Sigmoid colon (tissue), 7 donors: ENCODE data around the gene ETF1. TPM values are rescaled to one million over a fixed set of nuclear protein-coding genes. Genes with fewer than 3 reads are reported as not detected.

Experiments
- DNase-seq: peaks from one replicate; pipeline ENCODE4 v3.0.0-alpha.2; 2019
- H3K27ac ChIP-seq, 4 donors: fragments of 200-600 bp; sonication (generic); one replicate each; pipeline ENCODE4 v1.5.1; 2016 to 2019; ENCODE audit warnings: mild to moderate bottlenecking in 1 of 4
- H3K27me3 ChIP-seq, 3 donors: fragments of 200-600 bp; sonication (generic); one replicate each; pipeline ENCODE4 v1.5.1; 2019; ENCODE audit warnings: mild to moderate bottlenecking in 1 of 3
- H3K36me3 ChIP-seq, 4 donors: fragments of 200-600 bp; sonication (generic); one replicate each; pipeline ENCODE4 v1.5.1; 2016 to 2019
- H3K4me1 ChIP-seq, 4 donors: fragments of 200-600 bp; sonication (generic); one replicate each; pipeline ENCODE4 v1.5.1; 2017 to 2019
- H3K4me3 ChIP-seq, 4 donors: fragments of 200-600 bp; sonication (generic); one replicate each; pipeline ENCODE4 v1.5.1; 2017 to 2019; ENCODE audit warnings: mild to moderate bottlenecking in 2 of 4, moderate library complexity in 1 of 4
- H3K9me3 ChIP-seq, 4 donors: fragments of 200-600 bp in 3 of 4; sonication (generic) in 3 of 4; one replicate each; pipeline versions ENCODE4 v1.5.1 to v1.6.1; 2013 to 2019
- CTCF ChIP-seq, 4 experiments: fragments of 450-650 bp in 3 of 4; fragments of 200-600 bp in 1 of 4; IDR thresholded peaks; one replicate each; pipeline ENCODE4 v1.5.1; 2016 to 2019; ENCODE audit warnings: antibody characterized with exemption in 4 of 4, mild to moderate bottlenecking in 3 of 4, moderate library complexity in 2 of 4
- EP300 ChIP-seq, 4 donors: sonication (generic); formaldehyde crosslinking; IDR thresholded peaks; one replicate each; pipeline ENCODE4 v1.6.1; 2017; ENCODE audit warnings: antibody characterized with exemption in 4 of 4
- POLR2A ChIP-seq, 2 donors: fragments of 450-650 bp; IDR thresholded peaks; one replicate each; pipeline ENCODE4 v1.6.1; 2016; ENCODE audit warnings: antibody characterized with exemption in 2 of 2, mild to moderate bottlenecking in 2 of 2, moderate library complexity in 2 of 2
- POLR2AphosphoS5 ChIP-seq, 4 donors: sonication (generic); formaldehyde crosslinking; IDR thresholded peaks; one replicate each; pipeline ENCODE4 v1.6.1; 2017; ENCODE audit warnings: antibody characterized with exemption in 4 of 4
- WGBS, 2 donors: extraction: QIAGEN DNeasy Blood & Tissue Kit; methylation state at CpG; one replicate each; pipeline ENCODE4 v1.1.7; 2013; 5-methylcytosine and 5-hydroxymethylcytosine counted together
- intact Hi-C: fragments of 100-400 bp; cut with DNase I; formaldehyde crosslinking; loops from one replicate; pipeline ENCODE4 v1.15.1; 2023
- polyA plus RNA-seq, 3 donors: library from polyadenylated mRNA; stranded (reverse); fragments of 200-250 nt; gene quantifications; one replicate each; pipeline ENCODE4 v1.2.3, GENCODE V29; 2013
- total RNA-seq, 4 donors: library from RNA; depleted of rRNA; stranded (reverse); fragments of >200 nt; gene quantifications; one replicate each; pipeline ENCODE4 v1.1.0, GENCODE V29; 2016
- donor health status: healthy with polysubstance abuse.
- donor health status: Bipolar disorder and iron deficiency.
- donor health status: healthy.

The ETF1 gene
- total and polyA plus RNA-seq, 7 donors = 49.9 to 117 (median 67.0) TPM

DNA sequence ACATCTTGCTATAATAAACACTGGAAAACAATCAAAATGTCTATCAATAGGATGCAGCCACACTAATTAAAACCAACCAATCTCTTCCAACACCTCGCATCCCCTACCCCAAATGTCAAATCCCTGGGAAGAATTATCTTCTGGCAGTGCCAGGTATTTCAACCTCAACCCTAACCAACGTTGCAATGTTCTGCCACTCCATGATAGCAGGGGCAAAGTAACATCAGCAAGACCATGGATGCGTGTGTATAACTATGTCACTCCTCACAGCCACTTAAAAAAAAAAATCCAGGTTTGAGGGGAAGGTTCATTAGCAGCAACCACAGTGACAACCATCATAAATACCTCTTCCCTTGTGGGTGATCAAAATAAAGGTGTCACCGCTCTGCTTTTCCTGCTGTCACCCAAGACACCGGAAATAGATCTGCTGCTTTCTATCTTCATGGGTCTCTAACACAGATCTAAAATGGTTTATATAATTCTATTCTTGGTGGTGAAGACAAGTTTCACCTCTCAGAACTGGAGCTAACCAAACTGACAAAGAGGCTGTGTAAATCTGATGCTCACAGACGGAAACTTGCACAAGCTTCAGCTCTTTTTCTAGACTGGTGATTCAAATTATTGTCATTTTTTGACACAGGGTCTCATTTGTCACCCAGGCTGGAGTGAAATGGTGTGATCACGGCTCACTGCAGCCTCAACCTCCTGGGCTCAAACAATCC is 22.2 kb upstream of the ETF1 start:
- Histone ChIP-seq H3K4me1 (peaks cover 0 to 8% (median 2%) of the 10 kb centered on the region in 4 donors), H3K36me3 (peaks cover 52 to 98% (median 71%) of the 10 kb centered on the region in 4 donors), H3K9me3 (no peaks in the 10 kb centered on the region), H3K27ac (no peak overlapping the region), H3K27me3 (no peaks in the 10 kb centered on the region), H3K4me3 (no peak overlapping the region)
- no peak for TF ChIP-seq CTCF (IDR thresholded peaks at IDR 0.05)
- no peak for TF ChIP-seq POLR2AphosphoS5 (IDR thresholded peaks at IDR 0.05)
- no peak for TF ChIP-seq POLR2A (IDR thresholded peaks at IDR 0.05)
- TF ChIP-seq EP300 (IDR thresholded peaks at IDR 0.05) = no peak
- 82 to 83% methylated on average over 7 of the region's 7 CpGs for WGBS, 2 donors
- intact Hi-C loops = no loop called here
- no peak for DNase-seq

DNA sequence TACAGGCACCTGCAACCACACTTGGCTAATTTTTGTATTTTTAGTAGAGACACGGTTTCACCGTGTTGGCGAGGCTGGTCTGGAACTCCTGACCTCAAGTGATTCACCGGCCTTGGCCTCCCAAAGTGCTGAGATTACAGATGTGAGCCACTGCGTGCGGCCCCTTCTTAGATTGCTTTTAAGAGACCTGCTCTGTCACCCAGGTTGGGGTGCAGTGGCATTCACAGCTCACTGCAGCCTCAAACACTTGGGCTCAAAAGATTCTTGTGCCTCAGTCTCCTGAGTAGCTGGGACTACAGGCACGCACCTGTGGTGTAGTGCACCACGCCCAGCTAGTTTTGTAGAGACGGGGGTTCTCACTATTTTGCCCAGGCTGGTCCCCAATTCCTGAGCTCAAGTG is 21.2 kb upstream of the ETF1 start:
- no peak for TF ChIP-seq POLR2A (IDR thresholded peaks at IDR 0.05)
- TF ChIP-seq CTCF (IDR thresholded peaks at IDR 0.05) = no peak
- H3K4me3 ChIP-seq = no peak overlapping the region

GRCh38 chr5:138563340-138564118 is 20.5 kb upstream of the ETF1 start:
- H3K4me3 ChIP-seq = no peak overlapping the region
- intact Hi-C loops = no loop called here
- TF ChIP-seq CTCF (IDR thresholded peaks at IDR 0.05) (no peak), POLR2A (IDR thresholded peaks at IDR 0.05) (no peak), EP300 (IDR thresholded peaks at IDR 0.05) (no peak), POLR2AphosphoS5 (IDR thresholded peaks at IDR 0.05) (no peak)
- WGBS, 2 donors = 84 to 90% methylated on average over 3 of the region's 3 CpGs
- no peaks in the 10 kb centered on the region for H3K9me3 ChIP-seq
- H3K4me1 ChIP-seq = peaks cover 0 to 5% (median 0%) of the 10 kb centered on the region in 4 donors
- DNase-seq = no peak
- no peaks in the 10 kb centered on the region for H3K27me3 ChIP-seq
- no peak overlapping the region for H3K27ac ChIP-seq
- peaks cover 44 to 98% (median 72%) of the 10 kb centered on the region in 4 donors for H3K36me3 ChIP-seq

More for the DNA sequence above, 21.2 kb upstream of the ETF1 start:
- whole genome bisulfite sequencing, 2 donors = 78 to 91% methylated on average over 9 of the region's 9 CpGs
- intact Hi-C loops = no loop called here
- Histone ChIP-seq H3K27me3 (no peaks in the 10 kb centered on the region), H3K36me3 (peaks cover 52 to 98% (median 71%) of the 10 kb centered on the region in 4 donors), H3K27ac (no peak overlapping the region), H3K9me3 (no peaks in the 10 kb centered on the region), H3K4me1 (peaks cover 0 to 5% (median 0%) of the 10 kb centered on the region in 4 donors)
- no peak for DNase-seq

DNA sequence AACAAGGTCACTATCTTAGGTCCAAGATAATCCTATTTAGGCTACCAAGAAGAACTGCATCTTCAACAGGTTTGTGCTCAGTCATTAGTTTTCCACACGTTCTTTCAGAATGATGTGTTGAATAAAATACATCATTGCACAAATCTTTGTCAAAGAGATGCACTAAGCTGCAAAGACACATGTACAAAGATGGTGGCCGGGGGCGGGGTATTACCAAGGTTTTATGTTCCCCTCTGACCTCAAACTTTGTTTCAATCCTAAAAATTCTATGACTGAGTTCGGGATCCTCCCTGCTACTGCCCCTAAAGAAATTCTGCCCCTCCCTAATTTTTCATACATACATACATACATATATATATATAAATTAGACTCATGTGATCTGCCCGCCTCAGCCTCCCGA is 17.9 kb upstream of the ETF1 start:
- H3K4me1 ChIP-seq = peaks cover 0 to 5% (median 0%) of the 10 kb centered on the region in 4 donors
- H3K4me3 ChIP-seq = no peak overlapping the region
- intact Hi-C loops = no loop called here
- H3K36me3 ChIP-seq = peaks cover 55 to 98% (median 72%) of the 10 kb centered on the region in 4 donors
- TF ChIP-seq EP300 (IDR thresholded peaks at IDR 0.05) = no peak
- no peak for TF ChIP-seq POLR2AphosphoS5 (IDR thresholded peaks at IDR 0.05)
- TF ChIP-seq POLR2A (IDR thresholded peaks at IDR 0.05) = no peak
- no peak for TF ChIP-seq CTCF (IDR thresholded peaks at IDR 0.05)
- H3K9me3 ChIP-seq = no peaks in the 10 kb centered on the region
- 93 to 95% methylated on average over 6 of the region's 6 CpGs for WGBS, 2 donors
- no peaks in the 10 kb centered on the region for H3K27me3 ChIP-seq
- DNase-seq = no peak
- no peak overlapping the region for H3K27ac ChIP-seq
